Prostate gland (tissue), 2 donors: ENCODE data around the gene ZDHHC11.

ENCODE experiments used
- POLR2A ChIP-seq: fragments of 450-650 bp; IDR thresholded peaks from one replicate; pipeline ENCODE4 v1.6.1; 2016; ENCODE audit warnings: antibody characterized with exemption, mild to moderate bottlenecking
- POLR2AphosphoS5 ChIP-seq: sonication (generic); formaldehyde crosslinking; IDR thresholded peaks from one replicate; pipeline ENCODE4 v1.6.1; 2017; ENCODE audit warnings: antibody characterized with exemption
- TF ChIP-seq, protein P1 (sequence below), 4 experiments: fragments of 200-600 bp in 2 of 4; fragments of 450-650 bp in 2 of 4; sonication (generic) in 2 of 4; IDR thresholded peaks; 1 replicate in 3 of 4; 2 replicates in 1 of 4; pipeline ENCODE4 v1.5.1; 2016 to 2019; ENCODE audit warnings: antibody characterized with exemption in 4 of 4, mild to moderate bottlenecking in 2 of 4, moderate library complexity in 2 of 4

- TF ChIP-seq, protein P1, sequence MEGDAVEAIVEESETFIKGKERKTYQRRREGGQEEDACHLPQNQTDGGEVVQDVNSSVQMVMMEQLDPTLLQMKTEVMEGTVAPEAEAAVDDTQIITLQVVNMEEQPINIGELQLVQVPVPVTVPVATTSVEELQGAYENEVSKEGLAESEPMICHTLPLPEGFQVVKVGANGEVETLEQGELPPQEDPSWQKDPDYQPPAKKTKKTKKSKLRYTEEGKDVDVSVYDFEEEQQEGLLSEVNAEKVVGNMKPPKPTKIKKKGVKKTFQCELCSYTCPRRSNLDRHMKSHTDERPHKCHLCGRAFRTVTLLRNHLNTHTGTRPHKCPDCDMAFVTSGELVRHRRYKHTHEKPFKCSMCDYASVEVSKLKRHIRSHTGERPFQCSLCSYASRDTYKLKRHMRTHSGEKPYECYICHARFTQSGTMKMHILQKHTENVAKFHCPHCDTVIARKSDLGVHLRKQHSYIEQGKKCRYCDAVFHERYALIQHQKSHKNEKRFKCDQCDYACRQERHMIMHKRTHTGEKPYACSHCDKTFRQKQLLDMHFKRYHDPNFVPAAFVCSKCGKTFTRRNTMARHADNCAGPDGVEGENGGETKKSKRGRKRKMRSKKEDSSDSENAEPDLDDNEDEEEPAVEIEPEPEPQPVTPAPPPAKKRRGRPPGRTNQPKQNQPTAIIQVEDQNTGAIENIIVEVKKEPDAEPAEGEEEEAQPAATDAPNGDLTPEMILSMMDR (IDR thresholded peaks at IDR 0.05) = no peak
- TF ChIP-seq POLR2A (no peak), POLR2AphosphoS5 (no peak)
Measured at GRCh38 chr5:761059-761771, 89.6 kb downstream of the ZDHHC11 start.
